ENCODE data around the gene TUB. TPM values are rescaled to one million over a fixed set of nuclear protein-coding genes. Genes with fewer than 3 reads are reported as not detected.

TUB gene
- total RNA-seq, 1 donor from 2014 or later, result 0.50 TPM

- H3K4me1 Mint-ChIP-seq (ENCODE audit: low read depth), result peaks cover under 1% of the 10 kb centered on the region
- H3K27ac Mint-ChIP-seq, result no peak overlapping the region
- H3K36me3 Mint-ChIP-seq (ENCODE audit: low read depth), result no peaks in the 10 kb centered on the region
- H3K9me3 Mint-ChIP-seq, result no peaks in the 10 kb centered on the region
- peaks cover 3% of the 10 kb centered on the region for H3K27me3 Mint-ChIP-seq (ENCODE audit: low read depth)
- DNase-seq (ENCODE audit: low spot score), result no peak
- intact Hi-C loops (cut with micrococcal nuclease), result no loop called here
- H3K4me3 Mint-ChIP-seq (ENCODE audit: low read depth), result no peak overlapping the region
These were observed 42.6 kb upstream of the TUB start for GRCh38 chr11:8038393-8038792.

GRCh38 chr11:8038811-8039529 is 42.0 kb upstream of the TUB start:
- intact Hi-C loops (cut with micrococcal nuclease), result no loop called here

GRCh38 chr11:8039530-8040260 is 41.3 kb upstream of the TUB start:
- no peaks in the 10 kb centered on the region for H3K4me1 Mint-ChIP-seq (ENCODE audit: low read depth)
- DNase-seq (ENCODE audit: low spot score), result no peak
- H3K9me3 Mint-ChIP-seq, result no peaks in the 10 kb centered on the region
- peaks cover 5% of the 10 kb centered on the region for H3K27me3 Mint-ChIP-seq (ENCODE audit: low read depth)
- H3K27ac Mint-ChIP-seq, result no peak overlapping the region
- intact Hi-C loops (cut with micrococcal nuclease), result no loop called here
- H3K4me3 Mint-ChIP-seq (ENCODE audit: low read depth), result no peak overlapping the region
- H3K36me3 Mint-ChIP-seq (ENCODE audit: low read depth), result no peaks in the 10 kb centered on the region

More at GRCh38 chr11:8038811-8039529, 42.0 kb upstream of the TUB start:
- H3K27me3 Mint-ChIP-seq (ENCODE audit: low read depth), result peaks cover 3% of the 10 kb centered on the region
- DNase-seq (ENCODE audit: low spot score), result no peak
- H3K9me3 Mint-ChIP-seq, result no peaks in the 10 kb centered on the region
- H3K4me3 Mint-ChIP-seq (ENCODE audit: low read depth), result no peak overlapping the region
- no peaks in the 10 kb centered on the region for H3K4me1 Mint-ChIP-seq (ENCODE audit: low read depth)
- H3K27ac Mint-ChIP-seq, result no peak overlapping the region
- H3K36me3 Mint-ChIP-seq (ENCODE audit: low read depth), result no peaks in the 10 kb centered on the region

- Mint-ChIP-seq H3K27ac (no peak overlapping the region), H3K9me3 (no peaks in the 10 kb centered on the region), H3K36me3 (ENCODE audit: low read depth) (no peaks in the 10 kb centered on the region), H3K4me3 (ENCODE audit: low read depth) (no peak overlapping the region), H3K27me3 (ENCODE audit: low read depth) (peaks cover 9% of the 10 kb centered on the region), H3K4me1 (ENCODE audit: low read depth) (no peaks in the 10 kb centered on the region)
- intact Hi-C loops (cut with micrococcal nuclease), result no loop called here
- DNase-seq (ENCODE audit: low spot score), result no peak
These were observed 40.6 kb upstream of the TUB start for GRCh38 chr11:8040261-8040920.

- no peak overlapping the region for H3K27ac Mint-ChIP-seq
- no peaks in the 10 kb centered on the region for H3K36me3 Mint-ChIP-seq (ENCODE audit: low read depth)
- H3K27me3 Mint-ChIP-seq (ENCODE audit: low read depth), result peaks cover 9% of the 10 kb centered on the region
- DNase-seq (ENCODE audit: low spot score), result no peak
- no peaks in the 10 kb centered on the region for H3K4me1 Mint-ChIP-seq (ENCODE audit: low read depth)
- H3K9me3 Mint-ChIP-seq, result no peaks in the 10 kb centered on the region
- intact Hi-C loops (cut with micrococcal nuclease), result no loop called here
- no peak overlapping the region for H3K4me3 Mint-ChIP-seq (ENCODE audit: low read depth)
These were observed 40.1 kb upstream of the TUB start for GRCh38 chr11:8040921-8041285.

- no peaks in the 10 kb centered on the region for H3K4me1 Mint-ChIP-seq (ENCODE audit: low read depth)
- no peaks in the 10 kb centered on the region for H3K9me3 Mint-ChIP-seq
- H3K27me3 Mint-ChIP-seq (ENCODE audit: low read depth), result peaks cover 14% of the 10 kb centered on the region
- DNase-seq (ENCODE audit: low spot score), result no peak
- H3K4me3 Mint-ChIP-seq (ENCODE audit: low read depth), result no peak overlapping the region
- intact Hi-C loops (cut with micrococcal nuclease), result no loop called here
- no peaks in the 10 kb centered on the region for H3K36me3 Mint-ChIP-seq (ENCODE audit: low read depth)
- H3K27ac Mint-ChIP-seq, result no peak overlapping the region
These were observed 39.4 kb upstream of the TUB start for GRCh38 chr11:8041576-8041975.

- DNase-seq (ENCODE audit: low spot score), result no peak
- no peaks in the 10 kb centered on the region for H3K9me3 Mint-ChIP-seq
- no peak overlapping the region for H3K4me3 Mint-ChIP-seq (ENCODE audit: low read depth)
- H3K4me1 Mint-ChIP-seq (ENCODE audit: low read depth), result no peaks in the 10 kb centered on the region
- intact Hi-C loops (cut with micrococcal nuclease), result no loop called here
- H3K27me3 Mint-ChIP-seq (ENCODE audit: low read depth), result peaks cover 18% of the 10 kb centered on the region
- H3K36me3 Mint-ChIP-seq (ENCODE audit: low read depth), result no peaks in the 10 kb centered on the region
- H3K27ac Mint-ChIP-seq, result no peak overlapping the region
These were observed 37.3 kb upstream of the TUB start for GRCh38 chr11:8043756-8044155.

GRCh38 chr11:8045839-8046238 is 35.2 kb upstream of the TUB start:
- Mint-ChIP-seq H3K4me3 (ENCODE audit: low read depth) (no peak overlapping the region), H3K36me3 (ENCODE audit: low read depth) (no peaks in the 10 kb centered on the region), H3K4me1 (ENCODE audit: low read depth) (no peaks in the 10 kb centered on the region), H3K9me3 (no peaks in the 10 kb centered on the region), H3K27ac (no peak overlapping the region), H3K27me3 (ENCODE audit: low read depth) (peaks cover 23% of the 10 kb centered on the region)
- intact Hi-C loops (cut with micrococcal nuclease), result no loop called here
- no peak for DNase-seq (ENCODE audit: low spot score)

GRCh38 chr11:8047382-8047781 is 33.6 kb upstream of the TUB start:
- H3K9me3 Mint-ChIP-seq, result no peaks in the 10 kb centered on the region
- intact Hi-C loops (cut with micrococcal nuclease), result no loop called here
- H3K36me3 Mint-ChIP-seq (ENCODE audit: low read depth), result no peaks in the 10 kb centered on the region
- no peaks in the 10 kb centered on the region for H3K4me1 Mint-ChIP-seq (ENCODE audit: low read depth)
- DNase-seq (ENCODE audit: low spot score), result no peak
- H3K27me3 Mint-ChIP-seq (ENCODE audit: low read depth), result peaks cover 31% of the 10 kb centered on the region
- no peak overlapping the region for H3K27ac Mint-ChIP-seq
- H3K4me3 Mint-ChIP-seq (ENCODE audit: low read depth), result no peak overlapping the region

GRCh38 chr11:8049084-8049483 is 31.9 kb upstream of the TUB start:
- intact Hi-C loops (cut with micrococcal nuclease), result no loop called here
- no peak overlapping the region for H3K27ac Mint-ChIP-seq
- DNase-seq (ENCODE audit: low spot score), result no peak
- H3K27me3 Mint-ChIP-seq (ENCODE audit: low read depth), result peaks cover 27% of the 10 kb centered on the region
- H3K4me3 Mint-ChIP-seq (ENCODE audit: low read depth), result no peak overlapping the region
- no peaks in the 10 kb centered on the region for H3K4me1 Mint-ChIP-seq (ENCODE audit: low read depth)
- no peaks in the 10 kb centered on the region for H3K9me3 Mint-ChIP-seq
- H3K36me3 Mint-ChIP-seq (ENCODE audit: low read depth), result no peaks in the 10 kb centered on the region

GRCh38 chr11:8055091-8055835 is 25.7 kb upstream of the TUB start:
- Mint-ChIP-seq H3K27me3 (ENCODE audit: low read depth) (peaks cover 13% of the 10 kb centered on the region), H3K4me1 (ENCODE audit: low read depth) (peaks cover 3% of the 10 kb centered on the region), H3K4me3 (ENCODE audit: low read depth) (no peak overlapping the region), H3K9me3 (no peaks in the 10 kb centered on the region), H3K27ac (no peak overlapping the region), H3K36me3 (ENCODE audit: low read depth) (no peaks in the 10 kb centered on the region)
- intact Hi-C loops (cut with micrococcal nuclease), result no loop called here
- DNase-seq (ENCODE audit: low spot score), result peak; percentile 5

GRCh38 chr11:8055836-8056526 is 25.0 kb upstream of the TUB start:
- peaks cover 3% of the 10 kb centered on the region for H3K4me1 Mint-ChIP-seq (ENCODE audit: low read depth)
- H3K27me3 Mint-ChIP-seq (ENCODE audit: low read depth), result peaks cover 6% of the 10 kb centered on the region
- intact Hi-C loops (cut with micrococcal nuclease), result no loop called here
- no peaks in the 10 kb centered on the region for H3K9me3 Mint-ChIP-seq
- no peaks in the 10 kb centered on the region for H3K36me3 Mint-ChIP-seq (ENCODE audit: low read depth)
- H3K27ac Mint-ChIP-seq, result no peak overlapping the region
- no peak overlapping the region for H3K4me3 Mint-ChIP-seq (ENCODE audit: low read depth)
- DNase-seq (ENCODE audit: low spot score), result no peak
